HepG2 (cell line): ENCODE measurements around the gene SEMA4A. TPM values are rescaled to one million over a fixed set of nuclear protein-coding genes. Genes with fewer than 3 reads are reported as not detected.

Experiments
- CHD4 ChIP-seq: fragments of 200-600 bp; sonication (generic); IDR thresholded peaks from 2 replicates; pipeline ENCODE4 v1.7.0; 2017; ENCODE audit warnings: mild to moderate bottlenecking, low read length, borderline replicate concordance
- CREB1 ChIP-seq, 2 experiments: fragments of 450-650 bp in 1 of 2; IDR thresholded peaks; 2 replicates each; pipeline ENCODE4 v1.6.1; 2016 to 2017; ENCODE audit warnings: control low read depth in 1 of 2, mild to moderate bottlenecking in 1 of 2, missing compliant biosample characterization in 1 of 2, missing genetic modification characterization in 1 of 2
- LCORL ChIP-seq, 2 experiments: fragments of 450-650 bp in 1 of 2; sonication (generic) in 1 of 2; formaldehyde crosslinking in 1 of 2; IDR thresholded peaks; 2 replicates each; pipeline versions ENCODE4 v1.5.0 to v1.6.1; 2017 to 2020; ENCODE audit warnings: antibody characterized with exemption in 1 of 2, missing genetic modification reagents in 1 of 2
- ZNF12 ChIP-seq: sonication (generic); formaldehyde crosslinking; IDR thresholded peaks from 2 replicates; pipeline ENCODE4 v1.5.0; 2020; ENCODE audit warnings: missing genetic modification reagents
- ZNF564 ChIP-seq: sonication (generic); formaldehyde crosslinking; IDR thresholded peaks from 2 replicates; pipeline ENCODE4 v1.8.1; 2023; ENCODE audit warnings: mild to moderate bottlenecking, missing genetic modification reagents
- ZNF773 ChIP-seq: sonication (generic); formaldehyde crosslinking; IDR thresholded peaks from 2 replicates; pipeline ENCODE4 v1.4.0; 2020; ENCODE audit warnings: missing genetic modification reagents, borderline replicate concordance
- polyA plus RNA-seq, 8 experiments: library from polyadenylated mRNA; depleted of rRNA in 3 of 8; stranded (reverse) in 7 of 8; unstranded in 1 of 8; fragments of >200 nt; fragmentation: Illumina TruSeq in 4 of 8; extraction: Trizol in 4 of 8; gene quantifications; 2 replicates each; pipeline versions ENCODE4 v1.2.1 to v1.2.3, GENCODE V29; 2011 to 2016; ENCODE audit warnings: low read depth in 4 of 8, missing spikeins in 1 of 8, mixed read lengths in 1 of 8; ENCODE audit not compliant: insufficient read depth in 1 of 8
- total RNA-seq, 5 experiments: library from RNA; depleted of rRNA; stranded (reverse); fragments of >200 nt; fragmentation: Illumina TruSeq; extraction: Trizol; gene quantifications; 2 replicates each; pipeline ENCODE4 v1.2.3, GENCODE V29; 2016; ENCODE audit warnings: low read depth in 1 of 5
- TF ChIP-seq, protein P1 (sequence below): sonication (generic); formaldehyde crosslinking; IDR thresholded peaks from 2 replicates; pipeline ENCODE4 v1.4.0; 2020; ENCODE audit warnings: low read depth, missing genetic modification reagents
- TF ChIP-seq, protein P2 (sequence below): sonication (generic); formaldehyde crosslinking; conservative IDR thresholded peaks from 2 replicates; pipeline ENCODE4 v1.8.0; 2022; ENCODE audit warnings: low read depth, missing genetic modification reagents
- TF ChIP-seq, protein P3 (sequence below): sonication (generic); formaldehyde crosslinking; IDR thresholded peaks from 2 replicates; pipeline ENCODE4 v1.4.0; 2020; ENCODE audit warnings: missing genetic modification reagents, mild to moderate bottlenecking, borderline replicate concordance

The SEMA4A gene
- total and polyA plus RNA-seq, 2 of the 13 experiments (the other 11 are each of a cell fraction or from before 2014, with no cell fraction given): 0.09 to 0.20 TPM

DNA sequence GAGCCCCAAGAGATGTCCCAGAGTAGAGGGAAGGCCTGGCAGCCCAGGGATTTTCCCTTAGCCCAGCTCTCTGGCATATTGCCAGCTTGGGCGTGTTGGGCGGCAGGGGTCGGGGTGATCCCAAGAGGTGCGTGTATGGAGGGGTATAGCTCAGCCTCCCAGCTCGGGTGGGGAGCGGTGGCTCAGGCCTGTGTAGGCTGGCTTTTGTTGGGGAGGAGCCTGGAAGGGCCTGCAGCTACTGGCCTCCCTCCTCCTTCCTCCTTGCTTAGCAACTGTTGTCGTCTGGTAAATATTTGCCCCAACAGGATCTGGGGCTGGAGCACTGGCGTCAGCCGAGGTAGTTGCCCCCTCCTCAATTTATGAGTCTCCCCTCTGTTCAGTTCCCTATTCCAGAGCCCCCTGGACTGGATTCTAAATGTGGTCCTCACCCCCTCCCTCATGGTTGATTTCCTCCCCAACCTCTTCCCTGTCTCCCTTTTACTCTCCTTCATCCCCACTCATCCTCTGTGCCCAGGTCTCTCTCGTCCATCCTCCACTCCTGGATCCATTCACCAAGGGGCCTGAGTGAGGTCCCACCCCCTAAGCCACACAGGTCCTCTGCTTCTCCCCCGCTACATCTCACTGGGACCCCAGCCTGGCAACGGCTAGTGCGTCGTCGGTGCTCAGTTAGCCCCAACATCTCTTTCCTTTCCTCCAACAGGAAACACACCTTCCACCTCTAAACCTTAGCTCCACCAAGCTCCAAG, 49.1 kb upstream of the SEMA4A start (continued):
- TF ChIP-seq, protein P1, sequence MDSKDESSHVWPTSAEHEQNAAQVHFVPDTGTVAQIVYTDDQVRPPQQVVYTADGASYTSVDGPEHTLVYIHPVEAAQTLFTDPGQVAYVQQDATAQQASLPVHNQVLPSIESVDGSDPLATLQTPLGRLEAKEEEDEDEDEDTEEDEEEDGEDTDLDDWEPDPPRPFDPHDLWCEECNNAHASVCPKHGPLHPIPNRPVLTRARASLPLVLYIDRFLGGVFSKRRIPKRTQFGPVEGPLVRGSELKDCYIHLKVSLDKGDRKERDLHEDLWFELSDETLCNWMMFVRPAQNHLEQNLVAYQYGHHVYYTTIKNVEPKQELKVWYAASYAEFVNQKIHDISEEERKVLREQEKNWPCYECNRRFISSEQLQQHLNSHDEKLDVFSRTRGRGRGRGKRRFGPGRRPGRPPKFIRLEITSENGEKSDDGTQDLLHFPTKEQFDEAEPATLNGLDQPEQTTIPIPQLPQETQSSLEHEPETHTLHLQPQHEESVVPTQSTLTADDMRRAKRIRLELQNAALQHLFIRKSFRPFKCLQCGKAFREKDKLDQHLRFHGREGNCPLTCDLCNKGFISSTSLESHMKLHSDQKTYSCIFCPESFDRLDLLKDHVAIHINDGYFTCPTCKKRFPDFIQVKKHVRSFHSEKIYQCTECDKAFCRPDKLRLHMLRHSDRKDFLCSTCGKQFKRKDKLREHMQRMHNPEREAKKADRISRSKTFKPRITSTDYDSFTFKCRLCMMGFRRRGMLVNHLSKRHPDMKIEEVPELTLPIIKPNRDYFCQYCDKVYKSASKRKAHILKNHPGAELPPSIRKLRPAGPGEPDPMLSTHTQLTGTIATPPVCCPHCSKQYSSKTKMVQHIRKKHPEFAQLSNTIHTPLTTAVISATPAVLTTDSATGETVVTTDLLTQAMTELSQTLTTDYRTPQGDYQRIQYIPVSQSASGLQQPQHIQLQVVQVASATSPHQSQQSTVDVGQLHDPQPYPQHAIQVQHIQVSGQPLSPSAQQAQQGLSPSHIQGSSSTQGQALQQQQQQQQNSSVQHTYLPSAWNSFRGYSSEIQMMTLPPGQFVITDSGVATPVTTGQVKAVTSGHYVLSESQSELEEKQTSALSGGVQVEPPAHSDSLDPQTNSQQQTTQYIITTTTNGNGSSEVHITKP: peak; percentile 53; the same call in 1 of the 2 replicates
- TF ChIP-seq, protein P2, sequence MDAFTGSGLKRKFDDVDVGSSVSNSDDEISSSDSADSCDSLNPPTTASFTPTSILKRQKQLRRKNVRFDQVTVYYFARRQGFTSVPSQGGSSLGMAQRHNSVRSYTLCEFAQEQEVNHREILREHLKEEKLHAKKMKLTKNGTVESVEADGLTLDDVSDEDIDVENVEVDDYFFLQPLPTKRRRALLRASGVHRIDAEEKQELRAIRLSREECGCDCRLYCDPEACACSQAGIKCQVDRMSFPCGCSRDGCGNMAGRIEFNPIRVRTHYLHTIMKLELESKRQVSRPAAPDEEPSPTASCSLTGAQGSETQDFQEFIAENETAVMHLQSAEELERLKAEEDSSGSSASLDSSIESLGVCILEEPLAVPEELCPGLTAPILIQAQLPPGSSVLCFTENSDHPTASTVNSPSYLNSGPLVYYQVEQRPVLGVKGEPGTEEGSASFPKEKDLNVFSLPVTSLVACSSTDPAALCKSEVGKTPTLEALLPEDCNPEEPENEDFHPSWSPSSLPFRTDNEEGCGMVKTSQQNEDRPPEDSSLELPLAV: no peak
- TF ChIP-seq CHD4: 0 out of 2 replicates have a peak, but pooled peaks have one; percentile 27
- TF ChIP-seq ZNF773 (CRISPR knock-in tag): no peak
- peak; percentile 59; the same call in 1 of the 2 replicates for TF ChIP-seq LCORL (IDR thresholded peaks at IDR 0.05)
- TF ChIP-seq LCORL (CRISPR knock-in tag; IDR thresholded peaks at IDR 0.05): no peak
- TF ChIP-seq ZNF564: 0 out of 2 replicates have a peak, but pooled peaks have one; percentile 21
- TF ChIP-seq CREB1 (IDR thresholded peaks at IDR 0.05): no peak
- no peak for TF ChIP-seq CREB1 (CRISPR knock-in tag; IDR thresholded peaks at IDR 0.05)
- TF ChIP-seq, protein P3, sequence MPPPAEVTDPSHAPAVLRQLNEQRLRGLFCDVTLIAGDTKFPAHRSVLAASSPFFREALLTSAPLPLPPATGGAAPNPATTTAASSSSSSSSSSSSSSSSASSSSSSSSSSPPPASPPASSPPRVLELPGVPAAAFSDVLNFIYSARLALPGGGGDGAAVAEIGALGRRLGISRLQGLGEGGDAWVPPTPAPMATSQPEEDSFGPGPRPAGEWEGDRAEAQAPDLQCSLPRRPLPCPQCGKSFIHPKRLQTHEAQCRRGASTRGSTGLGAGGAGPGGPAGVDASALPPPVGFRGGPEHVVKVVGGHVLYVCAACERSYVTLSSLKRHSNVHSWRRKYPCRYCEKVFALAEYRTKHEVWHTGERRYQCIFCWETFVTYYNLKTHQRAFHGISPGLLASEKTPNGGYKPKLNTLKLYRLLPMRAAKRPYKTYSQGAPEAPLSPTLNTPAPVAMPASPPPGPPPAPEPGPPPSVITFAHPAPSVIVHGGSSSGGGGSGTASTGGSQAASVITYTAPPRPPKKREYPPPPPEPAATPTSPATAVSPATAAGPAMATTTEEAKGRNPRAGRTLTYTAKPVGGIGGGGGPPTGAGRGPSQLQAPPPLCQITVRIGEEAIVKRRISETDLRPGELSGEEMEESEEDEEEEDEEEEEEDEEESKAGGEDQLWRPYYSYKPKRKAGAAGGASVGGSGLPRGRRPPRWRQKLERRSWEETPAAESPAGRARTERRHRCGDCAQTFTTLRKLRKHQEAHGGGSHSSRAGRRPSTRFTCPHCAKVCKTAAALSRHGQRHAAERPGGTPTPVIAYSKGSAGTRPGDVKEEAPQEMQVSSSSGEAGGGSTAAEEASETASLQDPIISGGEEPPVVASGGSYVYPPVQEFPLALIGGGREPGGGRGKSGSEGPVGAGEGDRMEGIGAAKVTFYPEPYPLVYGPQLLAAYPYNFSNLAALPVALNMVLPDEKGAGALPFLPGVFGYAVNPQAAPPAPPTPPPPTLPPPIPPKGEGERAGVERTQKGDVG (CRISPR knock-in tag): no peak
- no peak for TF ChIP-seq ZNF12 (CRISPR knock-in tag)
